HTERT RPE-1 (cell line): Measurements from ENCODE around the gene NTNG2.
"Not testable (repeated sequence)": the region's sequence is repeated elsewhere in the genome, so short reads cannot be mapped to it uniquely, and the experiment has no call there.

Experiments used
- in situ Hi-C: fragments of 300-500 bp; cut with MboI; formaldehyde crosslinking; loops from 4 replicates; pipeline ENCODE4 v1.14.3; 2020; ENCODE audit warnings: low sequenced_read_pairs

Gene NTNG2, protein sequence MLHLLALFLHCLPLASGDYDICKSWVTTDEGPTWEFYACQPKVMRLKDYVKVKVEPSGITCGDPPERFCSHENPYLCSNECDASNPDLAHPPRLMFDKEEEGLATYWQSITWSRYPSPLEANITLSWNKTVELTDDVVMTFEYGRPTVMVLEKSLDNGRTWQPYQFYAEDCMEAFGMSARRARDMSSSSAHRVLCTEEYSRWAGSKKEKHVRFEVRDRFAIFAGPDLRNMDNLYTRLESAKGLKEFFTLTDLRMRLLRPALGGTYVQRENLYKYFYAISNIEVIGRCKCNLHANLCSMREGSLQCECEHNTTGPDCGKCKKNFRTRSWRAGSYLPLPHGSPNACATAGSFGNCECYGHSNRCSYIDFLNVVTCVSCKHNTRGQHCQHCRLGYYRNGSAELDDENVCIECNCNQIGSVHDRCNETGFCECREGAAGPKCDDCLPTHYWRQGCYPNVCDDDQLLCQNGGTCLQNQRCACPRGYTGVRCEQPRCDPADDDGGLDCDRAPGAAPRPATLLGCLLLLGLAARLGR

DNA sequence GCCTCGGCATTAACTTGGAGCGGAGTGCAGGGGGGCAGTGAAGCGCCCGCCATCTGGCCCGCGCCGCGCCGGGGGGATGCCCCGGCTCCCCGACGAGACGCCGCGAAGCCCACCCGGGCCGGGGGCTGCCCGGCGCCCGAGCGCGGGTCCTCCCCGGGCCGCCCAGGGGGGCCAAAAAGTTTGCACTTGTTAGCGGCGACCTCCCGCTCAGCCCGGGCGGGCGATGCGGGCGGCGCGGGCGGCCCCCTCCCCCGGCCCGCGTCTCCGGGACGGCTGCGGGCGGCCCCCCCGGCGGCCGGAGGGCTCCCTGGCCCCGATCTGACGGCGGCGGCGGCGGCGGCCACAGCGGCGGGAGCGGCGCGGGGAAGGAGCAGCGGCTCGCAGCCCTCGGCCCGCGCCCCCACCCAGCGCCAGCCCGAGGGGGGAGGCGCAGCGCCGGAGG, at the start of gene NTNG2:
Gene NTNG2, plus strand, starts transcription at position 316 of the 442 bp plus-strand sequence. CDS start 4,774 bp downstream, outside the sequence.
- in situ Hi-C loops: no loop called here

DNA sequence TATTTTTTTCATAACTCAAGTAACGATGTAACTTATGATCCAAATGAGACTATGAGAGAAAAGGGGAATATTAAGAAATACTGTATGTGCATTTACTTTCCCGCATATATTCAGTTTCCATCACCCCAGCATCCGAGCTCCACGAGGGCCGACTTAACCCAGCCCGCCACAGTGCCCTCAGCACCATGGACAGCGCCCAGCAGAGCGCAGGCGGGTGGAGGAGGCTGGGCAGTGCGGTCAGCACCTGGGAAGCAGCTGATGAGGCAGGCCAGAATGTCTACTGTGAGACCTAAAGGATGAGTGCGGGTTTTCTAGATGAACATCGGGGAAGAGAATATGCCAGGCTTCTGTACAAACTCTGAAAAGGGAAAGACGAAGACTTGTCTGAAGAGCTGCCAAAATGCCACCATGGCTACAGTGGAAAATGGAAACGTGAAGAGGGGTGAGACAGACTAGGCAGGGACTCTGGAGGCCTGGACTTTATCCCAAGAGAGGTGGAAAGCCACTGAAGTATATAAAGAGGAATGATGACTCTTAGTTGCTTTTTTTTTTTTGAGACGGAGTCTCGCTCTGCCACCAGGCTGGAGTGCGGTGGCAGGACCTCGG, 47.7 kb upstream of the NTNG2 start:
- in situ Hi-C loops: no loop called here

DNA sequence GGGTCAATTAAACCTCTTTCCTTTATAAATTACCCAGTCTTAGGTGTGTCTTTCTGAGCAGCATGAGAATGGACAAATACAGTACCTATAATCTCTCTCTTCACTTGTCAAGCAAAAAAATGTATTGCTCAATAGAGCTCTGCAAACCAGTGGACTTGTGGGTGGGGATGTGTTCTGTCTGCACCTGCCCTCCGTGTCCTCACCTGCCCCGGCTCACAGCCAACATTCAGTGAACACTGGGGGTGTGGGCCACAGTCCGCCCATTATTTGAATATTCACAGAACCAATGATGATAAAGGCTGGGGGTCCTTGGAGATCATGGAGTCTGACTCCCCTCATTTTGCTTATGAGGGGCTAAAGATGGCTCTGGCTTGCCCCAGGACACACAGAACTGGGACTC, 45.3 kb upstream of the NTNG2 start:
- in situ Hi-C loops: no loop called here

DNA sequence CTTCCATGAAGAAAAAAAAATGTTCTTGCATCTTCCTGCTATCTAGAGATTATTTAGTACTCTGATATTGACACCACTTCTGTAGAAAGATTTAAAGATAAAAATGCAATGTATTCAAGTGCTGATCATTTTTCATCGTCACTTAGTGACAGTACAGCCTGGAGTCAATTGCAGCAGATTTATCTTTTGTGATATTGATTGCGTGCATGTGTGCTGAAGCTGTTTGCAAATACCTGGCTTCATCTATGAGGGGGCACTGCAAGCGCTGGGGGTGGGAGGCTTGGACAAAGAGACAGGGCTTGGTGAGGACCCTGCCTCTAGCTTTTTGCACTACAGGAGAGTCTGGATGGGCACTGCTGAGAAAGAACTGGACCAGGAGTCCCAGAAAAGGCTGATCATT, 44.2 kb upstream of the NTNG2 start:
- in situ Hi-C loops: no loop called here

DNA sequence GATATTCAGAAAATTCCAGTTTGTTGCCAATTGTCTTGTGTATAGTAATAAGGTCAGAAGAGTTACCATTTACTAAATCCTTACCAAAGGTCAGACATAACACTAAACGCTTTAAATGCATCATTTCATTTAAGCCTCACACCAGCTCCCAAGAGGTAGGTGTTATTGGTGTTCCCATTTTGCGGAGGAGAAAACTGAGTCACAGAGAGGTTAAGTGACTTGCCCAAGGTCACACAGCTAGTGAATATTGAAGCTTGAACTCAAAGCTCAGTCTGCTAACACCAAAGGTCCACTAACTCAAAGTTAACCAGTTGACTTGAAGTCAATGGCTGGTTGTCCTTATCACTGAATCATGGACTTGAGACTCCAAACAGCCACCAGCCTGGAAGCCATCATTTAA, 40.8 kb upstream of the NTNG2 start:
- in situ Hi-C loops: no loop called here

DNA sequence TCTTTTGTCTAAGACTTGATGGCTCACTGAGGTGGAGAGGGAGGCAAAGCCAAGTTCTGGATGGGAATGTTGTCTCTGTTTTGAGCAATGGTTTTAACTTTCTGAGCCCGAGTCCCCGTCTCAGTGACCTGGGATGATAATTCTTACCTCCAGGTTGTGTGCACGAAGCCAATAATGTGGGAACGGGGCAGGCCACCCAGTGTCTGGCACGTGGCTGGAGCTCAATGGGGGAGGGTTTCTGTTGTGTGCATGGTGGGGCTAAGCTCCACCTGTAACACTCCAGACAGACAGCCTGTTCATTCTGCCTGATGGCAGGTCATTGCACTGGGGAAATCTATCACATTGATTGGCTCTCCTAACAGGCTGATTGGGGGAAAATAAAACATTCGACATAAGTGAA, 37.1 kb upstream of the NTNG2 start:
- in situ Hi-C loops: no loop called here

DNA sequence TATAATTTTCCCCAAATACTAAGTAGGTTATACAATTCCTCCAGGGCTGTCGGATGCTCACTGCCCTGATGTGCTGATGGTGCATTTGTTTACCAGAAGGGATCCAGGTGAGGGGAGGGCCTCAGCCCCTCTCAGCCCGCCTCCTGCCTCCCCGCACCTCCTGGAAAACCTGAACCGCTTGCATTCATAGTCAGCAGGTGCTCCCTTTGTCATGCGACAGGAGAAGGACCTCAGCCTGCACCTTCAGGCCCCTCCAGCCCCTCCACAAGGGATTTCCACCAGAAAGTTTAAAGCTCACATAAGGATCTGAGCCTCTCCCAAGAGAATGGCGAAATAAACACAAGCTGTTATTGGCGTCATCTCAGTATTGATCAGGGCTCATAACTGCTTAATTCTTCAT, 36.5 kb upstream of the NTNG2 start:
- in situ Hi-C loops: no loop called here

DNA sequence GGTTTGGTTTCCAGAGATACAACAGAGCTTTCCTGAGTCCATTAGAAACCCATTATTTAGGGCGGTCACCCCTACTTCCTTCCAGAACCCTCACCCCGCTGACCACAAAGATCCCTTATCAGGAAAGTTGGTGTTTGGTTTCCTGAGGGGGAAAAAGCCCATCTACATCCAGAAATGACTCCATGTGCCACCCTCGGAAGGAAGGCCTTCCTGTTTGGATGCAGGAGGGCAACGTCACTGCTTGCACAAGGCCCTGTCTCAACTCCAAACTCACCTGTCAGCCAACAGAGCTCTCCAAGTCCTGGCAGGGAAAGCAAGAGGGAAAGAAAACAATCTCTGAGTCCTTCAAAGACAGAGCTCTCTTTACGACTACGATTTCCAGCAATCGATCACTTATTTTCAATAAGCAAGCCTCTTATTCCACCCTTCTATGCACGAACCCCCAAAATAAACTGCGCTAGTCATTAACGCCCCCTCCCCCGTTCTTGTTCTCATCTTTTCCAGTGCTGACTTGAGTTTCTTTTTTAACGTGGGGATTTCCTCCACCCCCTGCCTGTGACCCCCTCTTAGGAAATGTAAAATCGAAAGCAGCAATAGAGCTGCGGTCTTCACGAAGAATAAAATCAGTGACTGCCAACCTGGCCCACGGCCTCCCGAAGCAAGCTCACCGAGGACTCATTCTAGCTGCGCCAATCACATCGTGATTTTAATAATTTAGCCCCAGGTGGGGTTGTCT, 35.7 kb upstream of the NTNG2 start:
- in situ Hi-C loops: no loop called here

DNA sequence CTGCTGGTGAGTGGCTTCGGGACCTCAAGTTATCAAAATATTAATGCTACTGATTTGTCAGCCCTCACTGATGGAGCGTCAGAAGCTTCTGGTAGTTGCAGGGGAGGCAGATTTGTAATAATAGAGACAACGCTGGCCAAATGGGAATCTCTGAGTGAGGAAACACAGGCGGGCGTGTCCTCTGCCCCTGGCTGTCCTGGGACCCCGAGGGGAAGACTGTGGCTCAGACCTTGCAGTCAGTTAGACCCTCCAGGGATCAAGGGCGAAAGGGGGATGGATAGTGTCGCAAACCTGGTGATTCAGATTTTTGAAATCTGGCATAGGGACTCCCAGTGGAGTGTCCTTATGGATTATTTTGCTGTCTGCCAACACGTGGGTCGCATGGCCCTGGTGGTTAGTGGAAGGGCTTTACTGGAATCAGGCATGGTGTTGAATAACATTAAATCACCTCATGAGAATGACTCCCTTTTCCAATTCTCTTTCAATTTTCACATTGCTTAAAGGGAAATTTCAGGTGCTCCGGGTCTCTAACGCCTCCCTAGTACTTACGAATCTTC, 35.1 kb upstream of the NTNG2 start:
- in situ Hi-C loops: no loop called here

DNA sequence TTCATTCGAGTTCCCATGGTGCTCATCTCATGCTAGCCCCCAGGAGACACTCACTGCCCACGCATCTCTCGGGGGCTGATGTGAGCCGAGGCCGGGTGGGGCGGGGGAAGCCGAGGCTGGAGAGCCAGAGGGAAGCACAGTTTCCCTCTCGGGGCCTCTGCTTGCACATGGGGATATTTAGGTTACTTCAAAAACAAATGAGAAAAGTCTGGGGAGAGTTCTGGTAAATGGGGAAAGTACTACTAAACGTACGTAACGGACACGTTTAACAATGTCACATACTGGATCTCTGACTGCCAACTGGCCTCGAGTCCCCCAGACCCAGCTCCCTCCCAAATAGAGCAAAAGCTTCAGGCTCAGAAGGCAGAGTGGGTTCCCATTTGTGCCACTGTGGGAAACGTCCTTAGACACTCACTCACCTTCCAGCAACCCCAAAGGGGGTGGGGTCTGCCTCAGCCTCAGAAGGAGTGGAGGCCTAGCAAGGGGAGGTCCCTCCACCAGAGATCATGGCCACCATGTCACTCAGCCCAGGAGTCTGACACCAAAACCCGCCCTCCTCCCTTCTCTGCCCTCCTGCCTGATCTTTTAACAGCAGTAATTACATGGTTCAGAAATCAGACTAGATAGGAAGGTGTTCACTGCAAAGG, 33.8 kb upstream of the NTNG2 start:
- in situ Hi-C loops: no loop called here

DNA sequence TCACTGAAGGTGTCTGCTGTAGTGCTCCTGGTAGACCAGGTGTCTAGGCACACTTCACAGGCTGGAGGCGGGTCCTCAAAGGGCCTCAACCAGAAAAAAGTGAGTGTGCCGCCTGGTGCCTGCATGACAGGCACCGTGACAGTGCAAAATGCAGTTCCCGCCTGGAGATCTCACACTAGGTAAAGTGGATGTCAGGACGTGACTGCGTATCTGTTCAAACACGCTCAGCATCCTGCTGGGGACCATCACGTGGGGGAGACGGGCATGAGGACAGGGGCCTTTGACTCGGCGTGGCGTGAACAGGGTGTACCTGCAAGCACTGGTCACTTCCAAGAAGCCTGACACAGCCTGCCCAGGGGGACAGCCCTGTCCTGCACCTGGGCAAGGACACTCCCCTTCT, 32.3 kb upstream of the NTNG2 start:
- in situ Hi-C loops: no loop called here

DNA sequence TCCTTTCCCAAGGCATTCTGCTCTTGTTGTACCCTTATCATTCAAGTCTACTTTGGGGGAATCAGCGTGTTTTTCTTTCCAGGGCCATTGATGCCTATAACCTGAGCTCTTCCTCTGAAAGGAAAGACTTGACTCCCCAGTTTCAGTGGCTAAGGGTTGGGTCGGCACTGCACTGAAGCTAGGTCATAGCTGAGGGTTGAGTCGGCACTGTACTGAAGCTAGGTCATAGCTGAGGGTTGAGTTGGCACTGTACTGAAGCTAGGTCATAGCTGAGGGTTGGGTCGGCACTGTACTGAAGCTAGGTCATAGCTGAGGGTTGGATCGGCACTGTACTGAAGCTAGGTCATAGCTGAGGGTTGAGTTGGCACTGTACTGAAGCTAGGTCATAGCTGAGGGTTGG, 27.8 kb upstream of the NTNG2 start:
- in situ Hi-C loops: not testable (repeated sequence)

DNA sequence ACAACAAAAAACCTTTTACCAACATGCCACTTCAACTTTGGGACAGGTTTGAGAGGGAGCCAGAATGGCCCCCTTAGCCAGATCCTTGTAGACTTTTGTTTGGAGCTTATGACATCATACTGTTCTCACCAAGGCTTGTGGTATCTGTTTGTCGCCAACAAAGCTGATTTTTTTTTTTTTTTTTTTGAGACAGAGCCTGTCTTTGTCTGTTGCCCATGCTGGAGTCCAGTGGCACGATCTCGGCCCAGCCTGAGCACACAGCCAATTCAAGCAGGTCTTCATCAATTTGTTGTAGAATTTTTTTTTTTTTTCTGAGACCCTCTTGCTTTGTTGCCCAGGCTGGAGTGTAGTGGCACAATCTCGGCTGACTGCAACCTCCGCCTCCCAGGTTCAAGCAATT, 26.4 kb upstream of the NTNG2 start:
- in situ Hi-C loops: no loop called here

DNA sequence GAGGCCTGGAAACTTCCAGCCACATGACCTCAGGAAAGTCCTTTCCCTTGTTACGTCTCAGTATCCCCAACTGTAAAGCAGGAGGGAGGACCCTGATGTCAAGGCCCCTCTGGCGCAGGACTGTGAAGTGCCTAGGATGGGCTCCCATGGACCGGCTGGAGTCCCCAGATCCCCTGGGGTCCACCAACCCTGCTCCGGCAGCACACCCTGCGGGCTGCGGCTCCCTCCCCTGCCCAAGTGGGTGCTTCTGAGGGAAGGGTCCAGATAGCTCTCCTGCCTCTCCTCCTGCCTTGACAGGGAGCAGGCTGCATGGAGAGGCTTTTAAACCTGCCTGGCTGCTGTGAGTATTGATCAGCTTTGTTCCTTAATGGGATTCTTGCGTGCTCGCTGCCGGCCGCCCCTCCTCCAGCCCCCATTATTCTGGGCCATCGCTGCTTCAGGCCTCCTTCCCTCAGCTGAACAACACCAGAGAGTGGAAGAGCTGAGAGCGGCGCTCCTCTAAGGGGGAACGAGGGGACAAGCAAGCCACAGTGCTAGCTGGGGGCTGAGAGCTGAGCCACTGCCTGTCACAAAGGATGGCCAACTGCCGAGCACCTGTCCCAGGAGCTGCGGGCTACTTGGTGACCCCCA, 25.6 kb upstream of the NTNG2 start:
- in situ Hi-C loops: no loop called here

DNA sequence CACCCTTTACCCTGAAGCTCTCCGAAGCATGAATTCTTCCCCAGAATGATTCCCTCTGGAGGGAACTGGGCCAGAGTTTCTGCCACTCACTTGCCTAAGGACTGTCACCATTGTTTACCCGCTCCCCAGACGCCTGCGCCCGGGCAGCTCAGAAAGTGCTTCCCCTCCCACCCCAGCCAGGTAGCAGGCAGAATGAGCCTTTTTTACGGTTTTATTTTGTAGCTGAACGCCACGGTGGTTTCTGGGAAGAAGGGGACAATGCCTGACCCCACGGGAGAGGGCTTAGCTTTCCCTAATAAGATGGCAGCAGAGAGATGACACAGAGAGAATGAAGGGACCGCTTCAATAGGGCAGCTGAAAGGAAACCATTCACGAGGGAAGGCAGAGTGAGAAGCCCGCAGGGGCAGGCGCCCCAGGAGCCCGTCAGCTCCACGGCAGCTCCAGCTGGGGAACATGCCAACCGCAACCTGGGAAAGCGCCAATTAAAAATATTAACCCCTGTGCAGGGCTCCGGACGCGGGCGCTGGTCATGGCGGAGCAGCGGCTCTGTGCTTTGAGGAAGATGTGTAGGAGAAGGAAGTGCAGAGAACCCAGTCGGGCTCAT, 20.4 kb upstream of the NTNG2 start:
- in situ Hi-C loops: no loop called here

DNA sequence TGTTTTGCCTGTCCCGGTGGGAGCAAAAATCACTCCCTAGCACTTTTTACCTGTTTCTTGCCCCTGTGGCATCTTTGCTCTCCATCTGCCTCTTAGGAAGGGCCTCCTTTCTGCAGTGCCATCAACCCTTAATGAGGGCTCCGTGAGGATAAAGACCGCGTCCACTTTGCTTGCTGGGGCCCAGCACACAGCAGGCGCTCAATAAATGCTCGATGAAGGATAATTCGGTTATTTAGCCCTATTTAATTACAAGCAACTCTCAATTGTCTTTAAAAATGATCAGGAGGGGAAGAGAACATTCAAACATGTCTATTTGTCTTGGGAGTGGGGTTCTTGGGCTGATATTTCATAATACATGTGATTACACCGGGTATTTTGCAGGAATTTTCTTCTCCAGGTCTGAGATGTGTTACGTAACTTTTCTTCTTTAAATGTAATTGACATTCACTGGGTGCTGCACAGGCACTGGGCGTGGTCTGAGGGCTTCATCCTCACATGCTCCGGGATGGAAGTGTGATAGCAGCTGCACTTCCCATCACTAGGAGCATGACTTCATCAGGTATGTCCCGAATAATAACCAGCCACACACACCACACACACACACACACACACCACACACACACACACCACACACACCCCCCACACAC, 19.8 kb upstream of the NTNG2 start:
- in situ Hi-C loops: no loop called here

DNA sequence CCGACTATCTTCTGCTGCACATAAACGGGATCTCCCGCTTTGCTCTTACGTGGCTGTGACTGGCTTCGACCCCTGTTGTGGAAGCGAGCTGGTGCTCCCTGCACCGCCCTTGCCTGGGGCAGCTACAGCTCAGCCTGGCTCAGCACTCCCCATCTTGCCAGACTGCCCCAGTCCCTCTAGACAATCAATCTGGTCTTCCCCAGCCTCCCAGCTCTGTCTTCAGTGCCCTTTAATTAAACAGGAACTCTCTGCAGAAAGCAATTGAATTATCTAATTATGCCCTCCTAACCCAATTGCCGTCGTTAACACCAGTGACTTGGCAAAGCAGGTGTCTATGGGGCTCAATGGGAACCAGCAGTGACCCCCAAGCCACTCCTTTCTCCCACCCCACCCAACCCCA, 18.9 kb upstream of the NTNG2 start:
- in situ Hi-C loops: no loop called here

DNA sequence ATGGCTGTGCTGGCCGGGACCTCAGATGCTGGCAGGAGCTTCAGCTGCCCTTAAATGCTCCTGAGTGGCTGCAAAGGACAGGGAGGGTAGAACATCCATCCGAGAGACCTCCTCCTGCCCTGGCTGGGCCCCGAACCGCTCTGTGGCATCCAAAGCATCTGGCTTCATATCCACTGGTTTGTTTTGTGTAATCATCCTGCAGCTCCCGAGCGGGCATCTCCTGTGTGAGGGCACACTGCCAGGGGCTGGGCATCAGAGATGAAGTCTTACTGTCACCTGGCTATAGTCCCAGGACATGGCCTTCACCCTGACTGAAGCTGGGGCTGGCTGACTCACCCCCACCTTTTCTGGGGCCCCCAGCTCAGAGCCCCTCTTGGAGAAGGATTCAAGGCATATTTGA, 18.5 kb upstream of the NTNG2 start:
- in situ Hi-C loops: no loop called here

DNA sequence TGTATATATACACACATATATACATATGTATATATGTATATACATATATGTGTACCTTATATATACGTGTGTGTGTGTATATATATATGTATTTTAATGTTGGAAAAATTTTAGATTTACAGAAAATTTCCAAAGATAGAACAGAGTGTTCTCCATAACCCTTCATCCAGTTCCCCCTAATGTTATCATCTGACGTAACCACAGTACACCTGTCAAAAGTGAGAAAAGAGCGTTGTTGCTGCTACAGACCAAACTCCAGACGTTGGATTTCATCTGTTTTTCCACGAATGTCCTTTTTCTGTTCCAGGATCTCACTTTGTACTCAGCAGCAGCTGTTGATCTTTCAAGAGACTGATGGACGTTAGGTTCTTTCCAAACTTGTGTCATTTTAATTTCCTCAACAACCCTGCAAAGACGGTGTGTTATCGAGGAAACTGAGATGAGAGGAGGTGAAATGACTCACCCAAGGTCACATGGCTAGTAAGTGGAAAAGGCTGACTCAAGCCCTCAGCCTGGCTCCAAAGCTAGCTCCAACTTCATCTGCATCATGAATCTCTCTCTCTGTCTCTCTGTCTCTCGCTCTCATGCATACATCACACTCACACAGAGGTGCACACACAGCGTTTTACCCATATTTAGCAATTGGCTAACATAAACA, 17.0 kb upstream of the NTNG2 start:
- in situ Hi-C loops: no loop called here
